Measurements from ENCODE around the gene EPB41L5.

The EPB41L5 gene

DNA sequence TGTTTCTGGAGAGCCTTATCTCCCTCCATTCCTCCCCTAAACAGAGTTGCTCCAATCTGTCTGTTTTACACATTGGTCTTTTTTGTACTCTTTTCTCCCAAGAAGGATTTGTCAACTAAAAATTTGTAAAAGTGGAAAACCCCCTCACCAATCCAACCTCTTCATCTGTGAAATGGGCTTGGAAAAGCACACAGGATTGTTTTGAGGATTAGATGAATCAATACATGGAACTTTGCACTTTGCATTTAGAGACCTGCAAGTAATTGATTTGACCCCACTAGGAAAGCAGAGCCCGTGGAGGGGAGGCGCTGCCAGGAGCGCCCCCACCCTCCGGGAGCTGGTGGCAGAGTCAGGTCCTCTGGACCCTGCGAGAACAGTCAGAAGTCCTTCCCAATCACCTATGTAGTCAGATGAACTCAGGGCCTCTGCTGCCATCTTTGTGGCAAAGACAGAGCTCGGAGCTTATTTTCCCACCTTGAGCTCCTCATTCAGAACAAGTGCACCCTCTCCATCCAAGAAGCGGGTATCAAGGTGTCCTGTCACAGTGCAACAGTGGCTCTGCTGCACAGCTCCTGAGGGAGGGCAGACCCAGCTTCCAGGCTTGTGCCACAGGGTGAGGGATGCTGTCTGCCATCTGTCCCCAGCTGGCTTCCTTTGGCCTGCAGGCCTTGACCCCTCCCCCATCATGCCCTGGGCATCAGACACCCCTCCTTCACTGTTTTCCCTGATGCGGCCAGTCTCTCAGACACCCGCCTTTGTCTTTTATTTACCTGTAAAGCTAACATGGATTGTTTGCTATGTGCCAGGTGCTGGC lies 212.1 kb downstream of the EPB41L5 start:
- DNase-seq (ENCODE audit: low read depth in 2 of 2) = no peak

DNA sequence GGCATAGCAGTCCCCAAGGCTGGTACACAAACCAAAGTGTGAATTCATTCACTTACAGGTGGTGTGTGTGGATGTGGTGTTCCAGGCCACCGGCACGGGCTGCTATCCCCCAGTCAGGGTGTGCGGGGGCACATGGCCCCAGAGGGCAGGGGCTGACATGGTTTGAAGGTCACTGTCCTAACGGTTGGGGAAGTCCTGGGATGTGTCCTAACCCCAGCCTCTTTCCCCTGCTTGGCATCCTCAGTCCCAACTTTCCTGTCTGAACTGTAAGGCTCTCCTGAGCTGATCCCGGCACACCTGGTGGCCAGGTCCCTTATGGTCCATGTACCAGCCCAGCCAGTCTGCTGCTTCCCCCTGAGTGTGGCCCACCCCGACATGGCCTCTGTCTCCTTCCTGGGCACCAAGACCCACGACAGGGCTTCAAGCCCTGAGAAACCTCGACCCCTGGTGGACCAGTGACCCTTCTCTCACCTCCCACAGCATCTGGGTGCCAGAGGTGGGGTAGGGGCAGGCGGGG lies 212.7 kb downstream of the EPB41L5 start:
- DNase-seq (ENCODE audit: low read depth in 2 of 2) = no peak

DNA sequence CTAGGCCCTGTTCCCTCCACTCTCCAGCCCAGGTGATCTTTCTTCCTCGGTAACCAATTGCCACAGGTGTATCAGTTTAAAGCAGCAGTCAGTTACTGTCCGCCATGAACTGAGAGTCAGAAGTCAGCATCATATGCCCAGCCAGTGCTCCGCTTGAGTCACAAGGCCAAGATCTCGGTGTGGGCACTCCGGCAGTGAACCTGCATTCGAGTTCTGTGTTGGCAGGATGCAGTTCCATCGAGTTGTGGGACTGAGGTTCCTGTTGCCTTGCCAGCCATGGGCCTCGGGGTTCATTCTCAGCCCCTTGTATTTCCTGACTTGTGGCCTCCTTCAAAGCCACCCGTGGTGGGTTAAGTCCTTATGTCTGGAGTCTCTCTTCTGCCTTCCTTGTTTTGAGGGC lies 213.4 kb downstream of the EPB41L5 start:
- DNase-seq (ENCODE audit: low read depth in 2 of 2) = no peak

DNA sequence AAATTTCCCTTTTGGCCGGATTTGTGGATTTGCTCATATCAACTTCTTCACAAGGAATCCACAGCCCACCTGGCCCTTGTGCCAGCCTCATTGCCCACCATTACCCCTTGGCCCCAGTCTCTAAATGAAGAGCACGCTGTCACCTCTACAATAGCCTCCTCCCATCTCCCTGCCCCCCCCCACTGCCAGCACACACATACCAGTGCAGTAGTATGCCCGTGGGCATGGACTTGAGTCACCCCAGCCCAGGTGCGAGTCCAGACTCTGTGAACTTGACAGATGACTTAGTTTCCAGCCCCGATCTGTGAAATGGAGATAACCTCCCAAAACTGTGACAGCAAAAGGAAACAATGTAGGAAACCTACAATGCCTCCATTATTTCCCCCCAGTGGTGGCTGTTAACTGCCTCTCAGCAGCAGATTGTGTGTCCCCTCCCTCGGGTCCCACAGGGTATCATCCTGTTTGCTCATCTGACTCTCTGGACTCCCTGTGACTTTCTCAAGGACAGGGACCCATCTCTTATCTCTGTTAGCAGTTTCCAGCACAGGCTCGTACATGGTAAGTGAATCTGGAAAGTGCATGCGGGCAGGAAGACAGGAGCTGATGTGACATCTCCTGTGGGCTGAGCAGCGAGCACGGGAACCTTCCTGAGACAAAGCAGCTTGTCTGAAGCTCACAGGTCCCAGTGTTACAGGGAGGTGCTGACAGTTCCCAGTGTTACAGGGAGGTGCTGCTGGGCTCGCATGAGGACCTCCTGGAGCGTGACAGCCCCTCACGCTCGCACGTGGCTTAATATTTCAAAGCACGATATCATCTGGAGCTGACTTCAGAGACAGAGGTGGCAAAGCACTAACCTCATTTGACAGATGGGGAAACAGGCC lies 214.5 kb downstream of the EPB41L5 start:
- DNase-seq (ENCODE audit: low read depth in 2 of 2) = no peak

DNA sequence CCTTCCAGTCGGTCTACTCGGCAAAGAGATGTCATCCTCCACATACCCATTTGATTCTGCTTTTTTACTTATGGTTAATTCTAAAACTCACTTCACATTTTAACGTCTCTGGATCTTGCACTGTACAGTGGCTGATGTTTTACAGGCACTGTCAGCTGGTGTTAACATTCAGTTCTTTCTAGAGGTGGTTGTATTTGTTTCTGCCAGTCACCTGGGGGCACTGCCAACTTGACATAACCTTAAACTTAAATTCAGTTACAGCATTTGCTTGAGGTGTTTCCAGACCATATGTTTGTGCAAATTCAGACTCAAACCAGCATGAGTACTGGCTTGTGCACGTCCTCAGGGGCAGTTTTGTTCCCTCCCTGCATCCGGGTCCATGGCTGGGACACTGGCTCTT lies 215.6 kb downstream of the EPB41L5 start:
- no peak for DNase-seq (ENCODE audit: low read depth in 2 of 2)
